Esophagus squamous epithelium (tissue), 4 donors: ENCODE data around the gene RETREG1.

ENCODE experiments used
- CTCF ChIP-seq, 6 experiments: fragments of 450-650 bp in 4 of 6; fragments of 200-600 bp in 2 of 6; sonication (generic) in 2 of 6; IDR thresholded peaks; one replicate each; pipeline ENCODE4 v1.5.1; 2016 to 2019; ENCODE audit warnings: antibody characterized with exemption in 6 of 6, mild to moderate bottlenecking in 4 of 6, moderate library complexity in 4 of 6
- POLR2A ChIP-seq, 4 donors: fragments of 450-650 bp; IDR thresholded peaks; one replicate each; pipeline ENCODE4 v1.6.1; 2017; ENCODE audit warnings: antibody characterized with exemption in 4 of 4, mild to moderate bottlenecking in 4 of 4, moderate library complexity in 3 of 4

GRCh38 chr5:16612007-16612406 is 4.8 kb downstream of the RETREG1 start:
- no peak for TF ChIP-seq CTCF (IDR thresholded peaks at IDR 0.05)
- no peak for TF ChIP-seq POLR2A (IDR thresholded peaks at IDR 0.05)
